Activated CD4-positive, alpha-beta T cell treated with anti-CD3 and anti-CD28 coated beads, Interleukin-10, Interleukin-2, amounts not matched to agents 100 ng/mL and 50 ng/mL, durations not matched to agents 16 hours and 8 hours (primary cell): ENCODE data around the gene RBM19.

Experiments
- DNase-seq: peaks from one replicate; pipeline ENCODE4 v3.0.0-alpha.2; 2020

RBM19 gene

DNA sequence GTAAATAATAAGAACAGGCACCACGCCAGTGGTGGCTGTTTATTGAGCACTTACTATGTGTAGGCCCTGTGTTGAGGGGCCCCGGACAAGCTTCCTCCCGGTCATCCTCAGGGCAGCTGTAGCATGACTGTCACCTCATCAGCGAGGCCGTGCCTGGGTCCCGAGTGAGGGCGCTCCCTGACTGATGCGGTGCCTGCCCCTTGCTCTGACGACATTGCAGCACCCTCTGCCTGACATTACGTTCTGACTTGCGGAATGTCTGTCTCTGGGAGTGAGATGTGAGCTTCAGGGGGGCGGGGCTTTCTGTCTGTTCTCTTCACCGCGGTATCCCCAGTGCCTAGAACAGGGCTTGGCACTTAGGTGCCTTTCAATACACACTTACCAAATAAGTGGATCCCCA lies 167.6 kb downstream of the RBM19 start:
- no peak for DNase-seq

- no peak for DNase-seq
Observed at GRCh38 chr12:113797535-113797868, 168.6 kb downstream of the RBM19 start.

DNA sequence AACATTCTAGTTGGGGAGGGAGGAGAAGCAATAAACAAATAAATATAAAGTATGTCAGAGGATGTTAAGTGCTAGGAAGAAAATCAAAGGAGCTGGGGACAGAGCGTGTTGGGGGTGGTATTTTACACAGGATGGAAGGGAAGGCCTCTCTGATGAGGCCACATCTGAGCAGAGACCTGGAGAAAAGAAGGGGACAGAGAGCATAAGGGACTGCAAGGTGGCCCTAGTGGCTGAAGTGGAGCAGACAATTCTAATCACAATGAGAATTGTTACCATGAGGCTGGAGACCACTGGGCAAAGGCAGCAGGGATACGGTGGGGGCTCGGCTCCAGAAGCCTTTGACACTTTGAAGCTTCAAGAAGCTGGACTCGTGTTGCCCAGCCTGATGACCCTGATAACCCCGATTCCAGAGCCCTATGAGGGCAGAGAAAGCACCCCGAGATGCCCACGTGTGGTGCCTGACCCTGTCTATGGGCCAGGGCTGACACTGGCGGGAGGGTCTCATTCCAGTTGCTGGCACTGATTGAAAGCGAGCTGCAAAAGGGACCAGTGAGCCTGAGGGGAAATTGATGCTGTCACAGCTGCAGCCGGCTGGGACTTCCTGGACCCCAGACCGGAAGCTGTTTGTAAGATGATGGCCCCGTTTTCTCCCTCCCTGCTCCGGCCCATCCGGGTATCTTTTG lies 169.1 kb downstream of the RBM19 start:
- DNase-seq: no peak

DNA sequence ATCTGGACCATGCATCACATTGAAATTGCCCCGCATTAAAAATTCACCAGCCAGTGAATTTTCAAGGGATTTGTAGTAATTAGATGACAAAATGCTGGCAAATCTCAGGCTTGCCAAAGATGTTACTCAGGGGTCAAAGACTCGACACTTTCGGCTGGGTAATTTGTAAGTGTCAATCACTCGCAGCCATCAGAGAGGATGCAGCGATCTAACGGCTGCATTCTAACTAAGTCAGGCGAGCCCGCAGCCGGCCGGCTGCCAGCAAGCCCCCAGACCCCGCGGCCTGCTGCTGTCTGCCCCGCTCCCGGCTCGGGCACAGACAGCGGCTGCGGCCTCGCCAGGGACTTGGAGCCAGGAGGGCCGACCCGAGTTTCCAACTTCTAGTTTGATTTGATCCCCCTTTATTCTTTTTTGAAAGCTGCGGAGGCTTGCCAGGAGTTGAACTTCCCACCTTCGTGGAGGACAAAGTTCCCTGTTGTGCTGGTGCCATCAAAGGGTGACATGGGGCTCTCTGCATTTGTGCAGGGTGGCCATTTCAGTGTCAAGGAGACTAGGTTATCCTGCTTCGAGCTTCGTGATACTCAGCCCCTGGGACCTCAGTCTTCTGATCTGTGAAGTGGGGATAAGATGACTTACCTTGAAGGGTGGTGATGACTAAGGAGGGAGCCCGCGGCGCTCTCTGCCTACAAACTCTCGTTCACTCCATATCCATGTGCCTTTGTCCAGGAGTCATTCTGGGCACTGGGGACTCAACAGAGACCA lies 169.9 kb downstream of the RBM19 start:
- DNase-seq: no peak

DNA sequence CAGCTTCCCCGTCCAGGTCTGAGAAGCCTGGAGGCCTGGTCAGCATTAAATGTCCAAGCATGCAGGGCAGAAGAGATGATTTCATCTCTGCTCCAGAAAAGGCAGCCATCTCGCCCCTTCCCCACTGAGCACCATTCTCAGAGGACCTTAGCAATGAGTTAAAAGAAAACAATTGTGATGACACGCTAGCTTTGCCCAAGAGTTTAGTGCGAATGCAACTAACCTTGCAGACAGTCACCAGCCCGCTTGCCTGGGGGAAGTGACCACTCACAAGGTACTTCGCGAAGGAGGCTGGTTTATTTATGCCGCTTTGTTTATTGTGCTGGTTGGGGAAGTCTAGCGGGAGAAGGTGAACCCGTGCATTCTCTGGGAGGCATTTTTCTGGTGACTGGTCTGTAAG lies 170.7 kb downstream of the RBM19 start:
- DNase-seq: no peak

DNA sequence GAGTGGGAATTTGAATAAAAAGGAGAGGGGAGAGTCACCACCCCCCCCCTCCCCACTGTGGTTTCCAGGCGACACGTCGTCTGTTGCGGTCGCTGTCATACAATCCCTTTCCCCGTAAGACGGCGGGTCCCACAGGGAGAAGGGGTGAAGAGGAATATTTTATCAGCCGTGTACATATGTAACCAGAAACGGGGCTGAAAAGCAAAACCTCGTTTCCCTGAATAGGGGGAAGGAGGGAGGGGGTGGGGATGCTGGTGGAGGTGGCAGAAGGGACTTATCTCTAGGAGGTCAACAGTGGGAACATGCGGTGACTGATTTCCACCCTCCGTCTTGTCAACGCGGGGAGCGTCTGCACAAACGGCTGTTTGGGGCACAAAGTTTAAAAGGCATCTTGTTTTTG lies 171.4 kb downstream of the RBM19 start:
- DNase-seq: no peak

DNA sequence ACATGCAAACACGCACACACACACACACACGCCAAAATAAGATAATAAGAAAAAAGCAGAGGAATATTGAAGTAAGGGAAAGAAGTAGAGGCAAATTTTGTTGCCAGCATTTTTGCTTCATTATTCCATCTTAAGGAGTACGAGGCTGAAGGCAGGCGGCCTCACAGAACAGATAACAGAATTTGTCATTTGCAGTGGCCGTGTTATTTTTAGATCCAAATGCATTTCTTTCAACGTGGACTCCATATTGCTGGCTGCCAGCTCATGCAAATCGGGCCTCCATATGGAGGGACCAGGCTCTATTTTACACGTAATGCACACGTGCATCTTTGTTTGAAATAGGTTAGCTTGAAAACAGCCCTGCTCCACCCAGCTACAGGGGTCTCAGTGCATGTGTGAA lies 172.9 kb downstream of the RBM19 start:
- no peak for DNase-seq

DNA sequence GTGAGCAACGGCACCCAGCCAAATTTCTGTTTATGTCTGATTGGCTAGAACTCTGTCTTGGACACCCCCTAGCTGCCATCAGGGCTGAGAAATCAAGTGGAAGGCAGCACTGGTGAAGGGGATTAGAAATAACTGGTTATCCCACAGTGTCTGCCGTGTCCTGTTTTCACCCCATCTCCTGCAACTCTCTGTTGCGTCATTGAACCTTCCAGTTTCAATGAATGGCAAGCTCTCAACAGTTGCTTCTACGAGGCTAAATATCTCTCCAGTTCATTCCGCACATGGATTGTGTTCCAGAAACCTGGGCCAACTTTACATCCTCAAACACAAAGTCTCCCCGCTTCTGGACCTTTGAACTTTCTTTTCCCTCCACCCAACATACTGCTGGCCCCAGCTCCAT lies 173.7 kb downstream of the RBM19 start:
- DNase-seq: no peak

GRCh38 chr12:113788020-113788856 lies 177.9 kb downstream of the RBM19 start:
- no peak for DNase-seq

GRCh38 chr12:113786107-113786506 lies 180.0 kb downstream of the RBM19 start:
- no peak for DNase-seq

GRCh38 chr12:113783811-113784210 lies 182.3 kb downstream of the RBM19 start:
- no peak for DNase-seq

GRCh38 chr12:113782873-113783272 lies 183.3 kb downstream of the RBM19 start:
- DNase-seq: no peak

DNA sequence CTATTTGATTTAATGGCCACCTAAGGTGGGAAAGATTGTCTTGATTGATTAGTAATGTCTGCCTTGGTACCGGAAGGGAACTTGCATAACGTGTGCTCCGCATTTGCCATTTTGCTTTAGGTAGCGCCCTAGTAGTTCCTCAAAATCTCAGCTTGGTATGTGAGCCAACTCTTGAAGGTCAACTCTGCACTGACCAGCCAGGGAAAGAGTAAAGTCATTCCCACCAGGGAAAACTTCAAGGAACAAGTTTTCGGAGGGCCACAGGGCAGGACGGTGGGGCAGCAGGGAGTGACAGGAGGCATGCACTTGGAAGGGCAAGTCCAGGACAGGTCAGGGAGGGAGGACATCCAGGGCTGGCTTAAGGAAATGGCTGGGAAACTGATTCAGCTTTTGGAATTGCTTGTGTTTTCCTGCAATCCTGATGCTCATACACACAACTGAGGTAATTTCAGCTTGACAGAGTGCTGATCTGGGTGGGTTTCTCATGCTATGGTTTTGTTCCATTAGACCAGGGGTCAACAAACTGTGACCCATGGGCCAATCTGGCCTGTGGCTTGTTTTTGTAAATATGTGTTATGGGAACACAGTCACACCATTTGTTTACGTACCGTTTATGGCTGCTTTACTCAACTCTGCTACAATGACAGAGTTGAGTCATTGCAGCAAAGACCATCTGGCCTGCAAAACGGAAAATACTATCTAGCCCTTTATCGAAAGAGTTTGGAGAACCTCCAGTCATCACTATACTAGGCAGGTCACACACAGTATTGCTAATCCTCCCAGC lies 184.5 kb downstream of the RBM19 start:
- no peak for DNase-seq

GRCh38 chr12:113779774-113780173 lies 186.4 kb downstream of the RBM19 start:
- no peak for DNase-seq

GRCh38 chr12:113778432-113779132 lies 187.5 kb downstream of the RBM19 start:
- DNase-seq: no peak

GRCh38 chr12:113777751-113778150 lies 188.4 kb downstream of the RBM19 start:
- no peak for DNase-seq

- DNase-seq: no peak
Observed at GRCh38 chr12:113776536-113776935, 189.6 kb downstream of the RBM19 start.

- no peak for DNase-seq
Observed at GRCh38 chr12:113774526-113774925, 191.6 kb downstream of the RBM19 start.

- DNase-seq: no peak
Observed at GRCh38 chr12:113772505-113773030, 193.6 kb downstream of the RBM19 start.

DNA sequence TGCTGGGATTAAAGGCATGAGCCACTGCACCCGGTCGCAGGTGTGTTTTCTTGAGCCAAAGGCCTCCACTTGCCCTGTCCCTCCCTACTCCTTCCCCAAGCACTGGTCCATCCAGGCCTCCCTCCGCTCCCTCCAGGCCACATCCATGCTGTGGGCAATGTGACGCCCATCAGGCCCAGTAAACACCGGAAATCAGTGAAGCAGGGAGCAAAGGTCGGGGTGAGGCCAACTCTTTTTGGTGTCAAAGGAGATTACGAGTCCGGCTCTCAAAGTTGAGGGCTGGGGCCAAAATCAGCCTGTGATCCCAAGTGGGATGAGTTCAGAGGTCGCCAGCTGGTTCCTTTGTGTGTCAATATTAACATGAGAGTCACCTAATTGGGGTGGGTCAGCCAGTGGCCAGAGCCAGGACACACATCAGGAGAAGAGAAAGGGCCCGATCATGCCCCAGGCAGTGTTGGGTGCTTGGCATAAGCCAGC lies 195.7 kb downstream of the RBM19 start:
- no peak for DNase-seq

- DNase-seq: no peak
Observed at GRCh38 chr12:113769305-113769704, 196.8 kb downstream of the RBM19 start.

- DNase-seq: no peak
Observed at GRCh38 chr12:113768850-113769249, 197.3 kb downstream of the RBM19 start.
